Sigmoid colon (tissue), 7 donors: ENCODE results near the gene IFNGR1. TPM values are rescaled to one million over a fixed set of nuclear protein-coding genes. Genes with fewer than 3 reads are reported as not detected.
A peak's percentile ranks its signal among the peaks of the same experiment; 100 is the strongest.

Experiments
- DNase-seq: peaks from one replicate; pipeline ENCODE4 v3.0.0-alpha.2; 2019
- H3K27ac ChIP-seq, 4 donors: fragments of 200-600 bp; sonication (generic); one replicate each; pipeline ENCODE4 v1.5.1; 2016 to 2019; ENCODE audit warnings: mild to moderate bottlenecking in 1 of 4
- H3K27me3 ChIP-seq, 3 donors: fragments of 200-600 bp; sonication (generic); one replicate each; pipeline ENCODE4 v1.5.1; 2019; ENCODE audit warnings: mild to moderate bottlenecking in 1 of 3
- H3K36me3 ChIP-seq, 4 donors: fragments of 200-600 bp; sonication (generic); one replicate each; pipeline ENCODE4 v1.5.1; 2016 to 2019
- H3K4me1 ChIP-seq, 4 donors: fragments of 200-600 bp; sonication (generic); one replicate each; pipeline ENCODE4 v1.5.1; 2017 to 2019
- H3K4me3 ChIP-seq, 4 donors: fragments of 200-600 bp; sonication (generic); one replicate each; pipeline ENCODE4 v1.5.1; 2017 to 2019; ENCODE audit warnings: mild to moderate bottlenecking in 2 of 4, moderate library complexity in 1 of 4
- H3K9me3 ChIP-seq, 4 donors: fragments of 200-600 bp in 3 of 4; sonication (generic) in 3 of 4; one replicate each; pipeline versions ENCODE4 v1.5.1 to v1.6.1; 2013 to 2019
- CTCF ChIP-seq, 4 experiments: fragments of 450-650 bp in 3 of 4; fragments of 200-600 bp in 1 of 4; IDR thresholded peaks; one replicate each; pipeline ENCODE4 v1.5.1; 2016 to 2019; ENCODE audit warnings: antibody characterized with exemption in 4 of 4, mild to moderate bottlenecking in 3 of 4, moderate library complexity in 2 of 4
- EP300 ChIP-seq, 4 donors: sonication (generic); formaldehyde crosslinking; IDR thresholded peaks; one replicate each; pipeline ENCODE4 v1.6.1; 2017; ENCODE audit warnings: antibody characterized with exemption in 4 of 4
- POLR2A ChIP-seq, 2 donors: fragments of 450-650 bp; IDR thresholded peaks; one replicate each; pipeline ENCODE4 v1.6.1; 2016; ENCODE audit warnings: antibody characterized with exemption in 2 of 2, mild to moderate bottlenecking in 2 of 2, moderate library complexity in 2 of 2
- POLR2AphosphoS5 ChIP-seq, 4 donors: sonication (generic); formaldehyde crosslinking; IDR thresholded peaks; one replicate each; pipeline ENCODE4 v1.6.1; 2017; ENCODE audit warnings: antibody characterized with exemption in 4 of 4
- WGBS, 2 donors: extraction: QIAGEN DNeasy Blood & Tissue Kit; methylation state at CpG; one replicate each; pipeline ENCODE4 v1.1.7; 2013; 5-methylcytosine and 5-hydroxymethylcytosine counted together
- intact Hi-C: fragments of 100-400 bp; cut with DNase I; formaldehyde crosslinking; loops from one replicate; pipeline ENCODE4 v1.15.1; 2023
- polyA plus RNA-seq, 3 donors: library from polyadenylated mRNA; stranded (reverse); fragments of 200-250 nt; gene quantifications; one replicate each; pipeline ENCODE4 v1.2.3, GENCODE V29; 2013
- total RNA-seq, 4 donors: library from RNA; depleted of rRNA; stranded (reverse); fragments of >200 nt; gene quantifications; one replicate each; pipeline ENCODE4 v1.1.0, GENCODE V29; 2016
- donor health status: healthy with polysubstance abuse.
- donor health status: Bipolar disorder and iron deficiency.
- donor health status: healthy.

IFNGR1 gene
- total and polyA plus RNA-seq, 7 donors, result 32.4 to 116 (median 60.9) TPM

- Histone ChIP-seq H3K4me3 (no peak overlapping the region), H3K9me3 (no peaks in the 10 kb centered on the region), H3K27me3 (no peaks in the 10 kb centered on the region), H3K27ac (no peak overlapping the region), H3K4me1 (peaks cover 0 to 8% (median 0%) of the 10 kb centered on the region in 4 donors), H3K36me3 (no peaks in the 10 kb centered on the region)
- DNase-seq, result no peak
- 59 to 82% methylated on average over 4 of the region's 4 CpGs for WGBS, 2 donors
- intact Hi-C loops, result no loop called here
- TF ChIP-seq POLR2AphosphoS5 (IDR thresholded peaks at IDR 0.05) (no peak), CTCF (IDR thresholded peaks at IDR 0.05) (no peak), POLR2A (IDR thresholded peaks at IDR 0.05) (no peak), EP300 (IDR thresholded peaks at IDR 0.05) (no peak)
These were observed 12.7 kb upstream of the IFNGR1 start for GRCh38 chr6:137231895-137232294.

- TF ChIP-seq EP300 (IDR thresholded peaks at IDR 0.05) (no peak), CTCF (IDR thresholded peaks at IDR 0.05) (no peak), POLR2A (IDR thresholded peaks at IDR 0.05) (no peak), POLR2AphosphoS5 (IDR thresholded peaks at IDR 0.05) (no peak)
- H3K4me3 ChIP-seq, result no peak overlapping the region
- intact Hi-C loops, result no loop called here
- peaks cover 0 to 8% (median 0%) of the 10 kb centered on the region in 4 donors for H3K4me1 ChIP-seq
- H3K27me3 ChIP-seq, result no peaks in the 10 kb centered on the region
- H3K36me3 ChIP-seq, result no peaks in the 10 kb centered on the region
- DNase-seq, result no peak
- H3K27ac ChIP-seq, result peak overlapping the region in 1 of 4 donors; percentile 29
- WGBS, 2 donors, result 85 to 94% methylated on average over 7 of the region's 7 CpGs
- no peaks in the 10 kb centered on the region for H3K9me3 ChIP-seq
These were observed 11.9 kb upstream of the IFNGR1 start for GRCh38 chr6:137230956-137231555.

- intact Hi-C loops, result no loop called here
- H3K4me1 ChIP-seq, result peaks cover 0 to 8% (median 0%) of the 10 kb centered on the region in 4 donors
- TF ChIP-seq CTCF (IDR thresholded peaks at IDR 0.05), result no peak
- no peak for TF ChIP-seq EP300 (IDR thresholded peaks at IDR 0.05)
- no peak for TF ChIP-seq POLR2AphosphoS5 (IDR thresholded peaks at IDR 0.05)
- TF ChIP-seq POLR2A (IDR thresholded peaks at IDR 0.05), result no peak
- H3K9me3 ChIP-seq, result no peaks in the 10 kb centered on the region
- H3K27ac ChIP-seq, result peak overlapping the region in 1 of 4 donors; percentile 29
- H3K4me3 ChIP-seq, result no peak overlapping the region
- H3K36me3 ChIP-seq, result no peaks in the 10 kb centered on the region
- DNase-seq, result no peak
- WGBS, 2 donors, result 80 to 91% methylated on average over 5 of the region's 5 CpGs
- no peaks in the 10 kb centered on the region for H3K27me3 ChIP-seq
These were observed 11.4 kb upstream of the IFNGR1 start for GRCh38 chr6:137230547-137230946.

- Histone ChIP-seq H3K27me3 (no peaks in the 10 kb centered on the region), H3K9me3 (no peaks in the 10 kb centered on the region), H3K36me3 (no peaks in the 10 kb centered on the region), H3K27ac (no peak overlapping the region), H3K4me3 (no peak overlapping the region), H3K4me1 (peaks cover 0 to 6% (median 0%) of the 10 kb centered on the region in 4 donors)
- intact Hi-C loops, result no loop called here
- no peak for TF ChIP-seq CTCF (IDR thresholded peaks at IDR 0.05)
- TF ChIP-seq EP300 (IDR thresholded peaks at IDR 0.05), result no peak
- no peak for TF ChIP-seq POLR2AphosphoS5 (IDR thresholded peaks at IDR 0.05)
- no peak for TF ChIP-seq POLR2A (IDR thresholded peaks at IDR 0.05)
- WGBS, 2 donors, result 93 to 94% methylated on average over 3 of the region's 3 CpGs
- DNase-seq, result no peak
These were observed 10.0 kb upstream of the IFNGR1 start for GRCh38 chr6:137229075-137229759.
